Esophagus muscularis mucosa (tissue), 4 donors: ENCODE data around the gene DMD.

ENCODE experiments used
- CTCF ChIP-seq, 3 experiments: fragments of 200-600 bp in 2 of 3; fragments of 450-650 bp in 1 of 3; sonication (generic) in 2 of 3; IDR thresholded peaks; one replicate each; pipeline ENCODE4 v1.5.1; 2017 to 2019; ENCODE audit warnings: antibody characterized with exemption in 3 of 3, mild to moderate bottlenecking in 2 of 3, moderate library complexity in 1 of 3
- EP300 ChIP-seq: sonication (generic); formaldehyde crosslinking; IDR thresholded peaks from one replicate; pipeline ENCODE4 v1.6.1; 2017; ENCODE audit warnings: antibody characterized with exemption
- POLR2A ChIP-seq: fragments of 450-650 bp; IDR thresholded peaks from one replicate; pipeline ENCODE4 v1.6.1; 2017; ENCODE audit warnings: antibody characterized with exemption, moderate library complexity, mild to moderate bottlenecking, low read depth
- POLR2AphosphoS5 ChIP-seq, 2 donors: sonication (generic); formaldehyde crosslinking; IDR thresholded peaks; one replicate each; pipeline ENCODE4 v1.6.1; 2017; ENCODE audit warnings: antibody characterized with exemption in 2 of 2

- TF ChIP-seq CTCF (IDR thresholded peaks at IDR 0.05) (no peak), POLR2AphosphoS5 (IDR thresholded peaks at IDR 0.05) (no peak), POLR2A (no peak), EP300 (no peak)
Observed at GRCh38 chrX:32501606-32502005, 709.7 kb downstream of the DMD start.
